ENCODE results near the gene ADAMTS6.

DNA sequence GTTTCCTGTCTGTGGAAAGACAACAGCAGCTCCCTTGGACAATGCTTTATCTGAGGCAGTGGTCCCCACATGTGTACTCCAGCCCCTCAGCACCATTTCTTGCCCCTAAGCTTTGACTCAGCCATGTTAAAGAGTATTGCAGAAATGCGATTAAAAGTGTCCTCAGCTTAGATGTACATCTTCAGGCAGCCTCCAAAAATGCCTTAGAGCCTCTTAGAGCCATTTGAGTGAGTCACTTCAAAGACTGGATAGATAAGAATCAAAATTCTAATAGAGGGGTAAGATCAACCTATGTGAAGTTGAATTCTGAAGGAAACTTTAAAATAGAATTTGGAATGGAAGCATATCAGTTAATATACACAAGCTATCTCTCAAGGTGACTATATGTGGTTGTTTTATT is 296.3 kb downstream of the ADAMTS6 start:
- TF ChIP-seq, protein P1, sequence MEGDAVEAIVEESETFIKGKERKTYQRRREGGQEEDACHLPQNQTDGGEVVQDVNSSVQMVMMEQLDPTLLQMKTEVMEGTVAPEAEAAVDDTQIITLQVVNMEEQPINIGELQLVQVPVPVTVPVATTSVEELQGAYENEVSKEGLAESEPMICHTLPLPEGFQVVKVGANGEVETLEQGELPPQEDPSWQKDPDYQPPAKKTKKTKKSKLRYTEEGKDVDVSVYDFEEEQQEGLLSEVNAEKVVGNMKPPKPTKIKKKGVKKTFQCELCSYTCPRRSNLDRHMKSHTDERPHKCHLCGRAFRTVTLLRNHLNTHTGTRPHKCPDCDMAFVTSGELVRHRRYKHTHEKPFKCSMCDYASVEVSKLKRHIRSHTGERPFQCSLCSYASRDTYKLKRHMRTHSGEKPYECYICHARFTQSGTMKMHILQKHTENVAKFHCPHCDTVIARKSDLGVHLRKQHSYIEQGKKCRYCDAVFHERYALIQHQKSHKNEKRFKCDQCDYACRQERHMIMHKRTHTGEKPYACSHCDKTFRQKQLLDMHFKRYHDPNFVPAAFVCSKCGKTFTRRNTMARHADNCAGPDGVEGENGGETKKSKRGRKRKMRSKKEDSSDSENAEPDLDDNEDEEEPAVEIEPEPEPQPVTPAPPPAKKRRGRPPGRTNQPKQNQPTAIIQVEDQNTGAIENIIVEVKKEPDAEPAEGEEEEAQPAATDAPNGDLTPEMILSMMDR (IDR thresholded peaks at IDR 0.05): no peak
- TF ChIP-seq ZFX (IDR thresholded peaks at IDR 0.05; ENCODE audit: borderline replicate concordance): no peak

Measured in 22Rv1 (cell line).